ENCODE results near the gene MCU. TPM values are rescaled to one million over a fixed set of nuclear protein-coding genes. Genes with fewer than 3 reads are reported as not detected.
A peak's percentile ranks its signal among the peaks of the same experiment; 100 is the strongest.

The MCU gene
- total RNA-seq, 4 donors from 2014 or later = 11.4 to 33.3 (median 24.9) TPM

DNA sequence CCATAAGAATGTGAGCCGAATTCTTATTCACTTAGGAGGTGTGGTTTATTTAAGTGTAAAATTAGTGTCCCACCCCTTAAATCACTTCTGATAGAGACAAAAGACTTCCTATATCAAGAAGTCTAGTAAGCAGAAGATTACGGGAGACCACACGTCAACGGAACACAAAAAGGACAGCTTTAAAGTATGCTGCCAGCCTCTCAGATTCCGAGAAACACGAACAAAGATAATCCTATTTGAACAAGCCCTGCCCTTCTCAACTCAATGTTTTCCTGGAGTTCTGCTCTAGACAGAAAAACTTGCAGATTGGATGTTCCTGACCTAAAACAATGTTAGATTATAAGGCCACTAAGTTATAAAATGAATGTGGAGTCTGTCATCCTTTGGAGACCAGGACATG lies 4.9 kb upstream of the MCU start:
- intact Hi-C loops (cut with DNase I) = loop anchor here (10.0 kb wide), 1 partner anchor 322 kb away; no protein-coding TSS in a partner anchor
- H3K27me3 ChIP-seq = no peaks in the 10 kb centered on the region
- DNase-seq = no peak
- H3K36me3 ChIP-seq = no peaks in the 10 kb centered on the region
- TF ChIP-seq, protein P1, sequence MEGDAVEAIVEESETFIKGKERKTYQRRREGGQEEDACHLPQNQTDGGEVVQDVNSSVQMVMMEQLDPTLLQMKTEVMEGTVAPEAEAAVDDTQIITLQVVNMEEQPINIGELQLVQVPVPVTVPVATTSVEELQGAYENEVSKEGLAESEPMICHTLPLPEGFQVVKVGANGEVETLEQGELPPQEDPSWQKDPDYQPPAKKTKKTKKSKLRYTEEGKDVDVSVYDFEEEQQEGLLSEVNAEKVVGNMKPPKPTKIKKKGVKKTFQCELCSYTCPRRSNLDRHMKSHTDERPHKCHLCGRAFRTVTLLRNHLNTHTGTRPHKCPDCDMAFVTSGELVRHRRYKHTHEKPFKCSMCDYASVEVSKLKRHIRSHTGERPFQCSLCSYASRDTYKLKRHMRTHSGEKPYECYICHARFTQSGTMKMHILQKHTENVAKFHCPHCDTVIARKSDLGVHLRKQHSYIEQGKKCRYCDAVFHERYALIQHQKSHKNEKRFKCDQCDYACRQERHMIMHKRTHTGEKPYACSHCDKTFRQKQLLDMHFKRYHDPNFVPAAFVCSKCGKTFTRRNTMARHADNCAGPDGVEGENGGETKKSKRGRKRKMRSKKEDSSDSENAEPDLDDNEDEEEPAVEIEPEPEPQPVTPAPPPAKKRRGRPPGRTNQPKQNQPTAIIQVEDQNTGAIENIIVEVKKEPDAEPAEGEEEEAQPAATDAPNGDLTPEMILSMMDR (IDR thresholded peaks at IDR 0.05) = no peak
- no peak for TF ChIP-seq POLR2A (IDR thresholded peaks at IDR 0.05)
- H3K27ac ChIP-seq = peak overlapping the region in 1 of 3 donors; percentile 48
- peaks cover 4 to 6% of the 10 kb centered on the region in 2 donors for H3K4me1 ChIP-seq
- no peak overlapping the region for H3K4me3 ChIP-seq (replicated peaks in 1 of 3)
- H3K9me3 ChIP-seq = no peaks in the 10 kb centered on the region
- 80 to 87% methylated on average over 6 of the region's 6 CpGs for WGBS, 2 donors

DNA sequence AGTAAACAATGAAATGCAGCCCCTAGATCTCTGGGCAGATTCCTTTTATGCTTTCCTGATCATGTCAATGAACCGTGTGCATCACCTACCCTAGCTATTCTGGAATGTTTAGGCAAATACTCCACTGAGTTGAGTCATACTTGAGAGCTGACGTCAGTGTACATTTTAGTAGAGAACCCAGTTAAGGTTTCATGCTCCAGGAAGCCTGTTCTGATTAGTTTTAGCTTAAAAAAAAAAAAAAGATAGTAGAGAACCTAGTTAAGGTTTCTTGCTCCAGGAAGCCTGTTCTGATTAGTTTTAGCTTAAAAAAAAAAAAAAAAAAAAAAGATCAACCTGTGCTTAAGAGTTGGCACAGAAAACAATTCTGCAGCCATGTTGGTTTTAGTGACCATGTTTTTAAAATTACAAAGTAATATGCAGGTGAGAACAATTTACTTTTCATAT lies 3.7 kb upstream of the MCU start:
- Histone ChIP-seq H3K9me3 (no peaks in the 10 kb centered on the region), H3K27ac (peak overlapping the region in 2 of 3 donors; percentile 48 to 71), H3K4me1 (peaks cover 4 to 10% of the 10 kb centered on the region in 2 donors), H3K27me3 (no peaks in the 10 kb centered on the region), H3K36me3 (no peaks in the 10 kb centered on the region), H3K4me3 (replicated peaks in 1 of 3) (no peak overlapping the region)
- intact Hi-C loops (cut with DNase I) = loop anchor here (10.0 kb wide), 1 partner anchor 323 kb away; no protein-coding TSS in a partner anchor
- TF ChIP-seq POLR2A (IDR thresholded peaks at IDR 0.05) = no peak
- TF ChIP-seq, protein P1 (IDR thresholded peaks at IDR 0.05) = no peak
- no peak for DNase-seq
- 32% methylated on average over 2 of the region's 2 CpGs for WGBS, 2 donors

DNA sequence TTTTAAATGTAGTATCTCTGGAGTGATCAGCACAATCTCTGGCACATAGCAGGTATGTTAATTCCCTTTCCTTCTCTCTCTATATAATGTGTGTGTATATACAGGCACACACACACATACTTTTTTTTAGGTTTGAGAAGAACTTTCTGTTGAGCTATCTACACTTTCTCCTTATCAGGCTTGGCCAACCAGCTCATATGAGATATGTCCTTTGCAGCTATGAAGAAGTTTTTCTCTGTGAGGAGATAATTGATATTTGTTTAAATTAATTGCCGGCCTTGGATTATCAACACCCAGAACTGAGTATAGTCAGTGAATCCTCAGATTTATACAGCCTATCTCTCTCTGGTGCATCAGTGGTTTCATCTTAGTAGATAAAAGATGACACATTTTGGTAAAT lies 2.3 kb upstream of the MCU start:
- no peaks in the 10 kb centered on the region for H3K27me3 ChIP-seq

DNA sequence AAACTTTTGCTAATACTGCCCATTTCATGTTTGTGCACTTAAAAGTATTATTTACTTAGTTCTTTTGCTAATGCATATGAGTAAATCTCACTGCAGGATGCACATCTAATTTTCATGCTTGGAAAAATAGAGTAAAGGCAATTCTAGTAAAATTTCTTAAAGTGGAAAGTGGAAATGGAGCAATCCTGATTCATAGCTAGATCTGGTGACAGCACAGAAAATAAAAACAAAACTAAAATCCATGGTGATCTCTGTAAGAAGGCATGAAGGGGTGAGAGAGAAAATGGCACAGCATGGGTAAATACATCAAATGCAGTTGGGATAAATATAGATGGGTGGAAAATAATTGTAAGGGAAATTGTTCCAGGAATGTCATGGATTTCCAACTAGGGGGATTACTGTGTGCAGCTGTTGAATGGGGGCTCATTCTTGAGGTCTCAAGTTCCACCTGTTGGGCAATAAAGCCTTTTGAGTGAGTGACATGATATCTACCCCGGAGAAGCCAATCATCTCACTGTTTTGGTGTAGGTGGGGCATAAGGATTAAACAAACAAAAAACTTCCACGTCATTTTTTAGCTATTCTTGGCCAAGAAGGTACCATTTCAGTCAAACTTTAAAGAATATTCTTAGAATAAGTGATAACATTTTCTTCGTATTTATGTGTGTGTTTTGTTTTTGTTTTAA lies 1.7 kb upstream of the MCU start:
- no peaks in the 10 kb centered on the region for H3K9me3 ChIP-seq
- no peak for DNase-seq
- no peak overlapping the region for H3K27ac ChIP-seq
- H3K27me3 ChIP-seq = no peaks in the 10 kb centered on the region
- WGBS, 2 donors = 73% methylated on average over 3 of the region's 3 CpGs
- TF ChIP-seq POLR2A (IDR thresholded peaks at IDR 0.05) = no peak
- TF ChIP-seq, protein P1 (IDR thresholded peaks at IDR 0.05) = no peak
- H3K4me1 ChIP-seq = peaks cover 15 to 21% of the 10 kb centered on the region in 2 donors
- no peak overlapping the region for H3K4me3 ChIP-seq (replicated peaks in 1 of 3)
- intact Hi-C loops (cut with DNase I) = loop anchor here (5.0 to 10.0 kb wide), 2 partner anchors 65 to 142 kb away; partner anchors contain the start of gene MICU1
- H3K36me3 ChIP-seq = no peaks in the 10 kb centered on the region

More for the DNA sequence above, 2.3 kb upstream of the MCU start:
- 94 to 98% methylated on average over 1 of the region's 1 CpG for WGBS, 2 donors
- Histone ChIP-seq H3K4me3 (replicated peaks in 1 of 3) (no peak overlapping the region), H3K27ac (no peak overlapping the region), H3K9me3 (no peaks in the 10 kb centered on the region), H3K36me3 (no peaks in the 10 kb centered on the region), H3K4me1 (peaks cover 11 to 21% of the 10 kb centered on the region in 2 donors)
- DNase-seq = no peak
- no peak for TF ChIP-seq POLR2A (IDR thresholded peaks at IDR 0.05)
- TF ChIP-seq, protein P1 (IDR thresholded peaks at IDR 0.05) = no peak
- intact Hi-C loops (cut with DNase I) = loop anchor here (5.0 to 10.0 kb wide), 3 partner anchors 65 to 325 kb away; partner anchors contain the start of gene MICU1

DNA sequence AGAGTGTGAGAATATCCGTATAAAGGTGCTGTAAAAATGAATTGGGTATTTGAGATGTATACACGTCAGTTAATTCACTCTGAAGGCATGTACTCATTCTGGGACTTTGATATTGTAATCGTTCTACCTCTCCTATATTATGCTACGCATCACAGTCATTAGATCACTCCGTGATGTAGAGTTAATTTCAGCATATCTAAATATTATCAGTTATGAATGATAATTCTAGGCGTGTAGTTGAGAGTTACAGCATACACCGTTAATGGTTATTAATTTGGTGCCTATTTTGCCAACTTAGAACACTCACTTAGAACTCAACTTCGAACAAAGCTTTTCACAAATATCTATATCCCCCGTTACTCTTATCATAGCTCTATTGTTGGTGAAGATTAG lies 477 bp upstream of the MCU start:
- DNase-seq = no peak
- Histone ChIP-seq H3K4me1 (peaks cover 16 to 21% of the 10 kb centered on the region in 2 donors), H3K4me3 (replicated peaks in 1 of 3) (peak overlapping the region in 1 of 3 donors; percentile 87), H3K27ac (peak overlapping the region in 2 of 3 donors; percentile 84 to 85), H3K9me3 (no peaks in the 10 kb centered on the region), H3K36me3 (no peaks in the 10 kb centered on the region), H3K27me3 (no peaks in the 10 kb centered on the region)
- WGBS, 2 donors = 47 to 51% methylated on average over 9 of the region's 9 CpGs
- no peak for TF ChIP-seq POLR2A (IDR thresholded peaks at IDR 0.05)
- TF ChIP-seq, protein P1 (IDR thresholded peaks at IDR 0.05) = no peak
- intact Hi-C loops (cut with DNase I) = loop anchor here (5.0 to 10.0 kb wide), 2 partner anchors 67 to 141 kb away; partner anchors contain the start of gene MICU1
